GM19463 (cell line): ENCODE measurements around the gene RAB5IF.

Source experiments
- ATAC-seq: cut with Tn5 transposase; IDR thresholded peaks from one replicate; pipeline ENCODE4 v1.9.1; 2021; ENCODE audit warnings: mild to moderate bottlenecking, moderate library complexity; ENCODE audit not compliant: unreplicated experiment

RAB5IF gene

DNA sequence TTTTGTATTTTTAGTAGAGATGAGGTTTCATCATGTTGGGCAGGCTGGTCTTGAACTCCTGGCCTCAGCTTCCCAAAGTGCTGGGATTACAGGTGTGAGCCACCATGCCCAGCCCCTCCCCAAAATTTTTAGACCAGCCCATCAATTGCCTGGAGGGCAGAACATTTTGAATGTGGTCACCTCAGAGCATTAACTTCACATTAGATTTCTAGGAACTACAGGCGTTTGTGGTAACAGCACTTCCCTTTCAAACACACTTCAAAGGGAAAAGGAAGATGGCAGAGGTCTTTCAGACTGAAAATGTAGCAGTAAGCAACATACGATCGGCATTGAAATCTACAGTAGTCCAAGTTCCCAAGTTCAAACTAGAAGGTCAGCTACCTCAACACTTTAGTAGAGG lies 52.7 kb downstream of the RAB5IF start:
- ATAC-seq, result no peak
